Left kidney (tissue), 2 donors: ENCODE measurements around the gene BLCAP. TPM values are rescaled to one million over a fixed set of nuclear protein-coding genes. Genes with fewer than 3 reads are reported as not detected.

Source experiments
- DNase-seq: peaks from one replicate; pipeline ENCODE4 v3.0.0-alpha.2; 2013
- polyA plus RNA-seq: library from polyadenylated mRNA; unstranded; fragments of 120-200 nt; gene quantifications from one replicate; pipeline ENCODE4 v1.2.1, GENCODE V29; 2013; ENCODE audit not compliant: insufficient read length

Gene BLCAP
- polyA plus RNA-seq, 1 donor: 85.7 TPM

DNA sequence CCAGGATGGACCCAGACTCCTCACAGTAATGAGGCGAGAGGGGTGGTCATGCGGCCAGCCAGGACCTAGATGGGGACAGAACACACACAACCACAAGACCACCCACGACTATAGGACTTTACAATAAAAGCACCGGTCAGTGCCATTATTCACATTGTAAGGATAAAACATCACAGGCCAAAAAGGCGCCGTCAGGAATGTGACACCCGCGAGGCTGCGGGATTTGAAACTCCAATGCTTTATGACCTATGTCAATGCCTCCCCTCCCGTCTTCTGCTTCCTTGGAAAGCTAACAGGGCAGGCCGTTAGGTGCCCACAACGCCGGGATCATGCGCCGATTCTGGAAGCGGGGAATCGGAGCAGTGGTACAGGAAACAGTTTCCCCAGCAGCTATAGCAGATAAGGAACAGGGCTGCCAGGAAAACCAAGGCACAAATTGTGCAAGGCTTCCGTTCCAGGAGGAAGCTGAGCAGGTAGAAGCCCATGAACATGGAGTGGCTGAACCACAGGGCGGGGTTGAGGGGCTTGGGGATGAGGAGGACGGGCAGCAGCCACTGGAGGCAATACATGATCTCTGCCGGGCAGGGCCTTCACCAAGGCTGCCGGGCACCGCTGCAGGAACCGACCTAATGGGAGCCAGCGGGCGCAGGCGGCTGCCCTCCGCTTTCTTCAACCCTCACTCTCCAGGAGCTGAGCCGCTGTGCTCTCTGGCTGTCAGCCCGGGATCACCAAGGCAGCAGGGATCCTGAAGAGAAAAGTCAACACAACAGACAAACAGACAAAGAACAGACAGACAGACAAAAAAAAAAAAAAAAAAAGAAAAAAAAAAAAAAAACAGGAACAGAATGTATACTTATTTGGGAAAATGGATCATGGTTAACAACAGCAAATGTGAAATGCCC lies 8.8 kb downstream of the BLCAP start:
- DNase-seq: no peak

- DNase-seq: no peak
Measured at GRCh38 chr20:37518059-37518458, 9.6 kb downstream of the BLCAP start.

DNA sequence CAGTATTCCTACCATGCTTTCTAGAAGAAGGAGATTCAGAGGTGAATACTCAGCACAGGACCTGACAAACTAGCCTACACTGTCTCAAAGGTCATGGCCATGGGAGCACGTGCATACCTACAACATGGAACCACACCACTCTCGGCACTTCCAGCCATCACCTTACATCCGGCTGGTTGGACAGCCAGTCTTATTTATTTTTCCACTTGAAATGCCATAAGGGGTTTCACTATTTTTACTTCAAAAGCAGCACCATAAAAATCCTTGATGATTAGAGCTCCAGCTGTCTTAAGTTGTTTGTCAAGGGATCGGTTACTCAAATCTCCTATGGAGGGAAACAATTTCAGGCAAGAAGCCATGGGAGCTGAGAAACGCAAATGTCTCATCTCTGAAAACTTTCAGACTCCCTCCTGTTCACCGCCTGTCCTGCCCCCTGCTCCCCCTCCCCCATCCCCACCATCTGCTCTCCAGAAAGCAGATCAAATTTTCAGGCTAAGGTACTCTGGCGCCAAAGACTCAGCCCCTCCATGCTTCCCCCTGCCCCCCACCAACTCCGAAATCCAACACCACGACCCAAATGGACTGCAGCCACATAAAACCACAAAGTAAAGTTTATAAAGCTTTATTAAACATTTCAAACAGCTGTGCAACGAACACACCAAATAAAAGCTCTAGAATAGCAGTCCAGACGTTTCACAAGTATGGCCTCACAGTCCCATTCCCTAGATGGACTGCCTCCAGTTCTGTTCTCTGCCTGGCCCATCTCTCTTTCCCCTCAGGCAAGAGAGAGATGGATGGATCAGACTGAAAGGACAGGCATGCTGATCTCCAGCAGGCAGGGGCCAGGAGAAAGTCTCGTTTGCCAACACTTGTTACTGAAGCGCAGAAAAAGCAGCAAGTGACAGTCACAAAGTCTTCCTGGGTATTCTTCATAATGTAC lies 10.6 kb downstream of the BLCAP start:
- no peak for DNase-seq

DNA sequence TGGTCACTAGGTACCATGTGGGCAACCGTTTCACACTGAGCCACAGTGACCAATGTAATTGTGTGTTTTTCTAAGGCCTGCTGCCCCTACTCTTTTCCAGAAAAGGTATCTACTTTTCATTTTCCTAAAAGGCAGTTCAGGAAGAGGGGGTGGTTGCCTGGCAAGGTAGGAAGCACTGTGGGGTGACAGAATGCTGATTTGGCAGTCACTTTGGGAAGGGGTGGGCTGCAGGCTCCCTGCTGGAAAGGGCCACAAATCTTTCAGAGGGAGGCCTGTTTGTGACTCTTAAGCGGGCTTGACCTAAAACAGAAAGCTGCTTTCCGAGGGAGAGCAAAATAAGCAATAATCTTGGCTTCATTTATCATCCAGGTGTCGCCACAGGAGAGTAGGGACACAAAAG lies 11.8 kb downstream of the BLCAP start:
- DNase-seq: no peak

DNA sequence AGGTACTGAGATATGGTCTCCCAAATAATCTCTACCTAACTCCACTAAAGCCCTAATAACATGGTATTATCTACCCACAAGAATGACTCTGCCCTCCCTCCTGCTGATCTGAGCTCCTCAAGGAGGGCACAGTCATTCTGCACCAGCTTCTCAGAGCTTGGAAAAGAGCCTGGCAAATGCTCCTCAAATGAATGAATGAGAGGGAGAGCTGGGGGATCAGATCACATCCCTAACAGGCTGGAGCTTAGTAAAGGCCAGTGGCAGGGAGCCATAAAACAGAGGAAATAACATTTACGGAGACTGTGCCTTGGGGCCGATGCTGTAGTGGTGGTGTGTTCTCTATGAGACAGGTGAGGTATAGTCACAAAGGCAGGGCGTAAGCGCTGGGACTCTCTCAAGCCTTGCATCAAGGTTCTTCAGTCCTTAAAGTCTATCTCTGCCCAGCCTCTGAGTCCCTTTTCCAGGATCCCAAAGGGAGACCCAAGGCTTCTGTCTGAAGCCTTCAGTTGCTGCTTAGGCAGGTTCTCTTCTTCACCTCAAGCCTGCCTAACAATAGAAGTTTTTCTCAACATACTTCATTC lies 13.8 kb downstream of the BLCAP start:
- no peak for DNase-seq

DNA sequence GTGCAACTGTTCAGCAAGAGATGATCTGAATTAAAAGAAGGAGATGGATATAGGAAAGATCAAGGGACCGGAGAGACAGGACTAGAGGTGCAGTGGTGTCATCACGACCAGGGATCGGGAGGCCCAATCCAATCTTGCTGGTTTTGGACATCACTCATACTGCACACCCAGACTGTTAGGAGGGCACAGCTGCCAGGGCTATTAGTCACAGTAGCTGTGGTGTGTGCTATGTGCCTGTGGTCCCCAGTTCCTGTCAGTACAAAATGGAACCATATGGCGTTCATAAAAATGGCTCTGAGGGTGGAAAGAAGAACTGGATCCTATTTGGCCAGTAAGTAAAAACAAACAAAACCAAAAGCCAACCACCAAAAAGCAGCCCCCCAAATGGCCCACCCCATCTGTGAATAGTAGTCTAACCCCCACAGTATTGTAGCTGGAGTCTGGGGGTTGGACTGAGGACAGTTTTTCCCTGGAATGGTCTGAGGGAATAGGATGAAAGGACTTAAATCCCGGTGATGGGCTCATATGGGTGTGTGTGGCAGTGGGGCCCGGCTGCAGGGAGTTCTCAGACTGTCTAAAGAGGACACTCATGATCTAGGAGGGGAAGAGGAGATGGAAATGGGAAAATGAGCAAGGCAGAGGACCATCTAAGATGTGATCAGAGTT lies 15.9 kb downstream of the BLCAP start:
- DNase-seq: no peak

- no peak for DNase-seq
Measured at GRCh38 chr20:37510226-37510625, 17.4 kb downstream of the BLCAP start.

- DNase-seq: no peak
Measured at GRCh38 chr20:37506152-37506725, 21.4 kb downstream of the BLCAP start.

- DNase-seq: no peak
Measured at GRCh38 chr20:37505263-37506151, 22.2 kb downstream of the BLCAP start.

DNA sequence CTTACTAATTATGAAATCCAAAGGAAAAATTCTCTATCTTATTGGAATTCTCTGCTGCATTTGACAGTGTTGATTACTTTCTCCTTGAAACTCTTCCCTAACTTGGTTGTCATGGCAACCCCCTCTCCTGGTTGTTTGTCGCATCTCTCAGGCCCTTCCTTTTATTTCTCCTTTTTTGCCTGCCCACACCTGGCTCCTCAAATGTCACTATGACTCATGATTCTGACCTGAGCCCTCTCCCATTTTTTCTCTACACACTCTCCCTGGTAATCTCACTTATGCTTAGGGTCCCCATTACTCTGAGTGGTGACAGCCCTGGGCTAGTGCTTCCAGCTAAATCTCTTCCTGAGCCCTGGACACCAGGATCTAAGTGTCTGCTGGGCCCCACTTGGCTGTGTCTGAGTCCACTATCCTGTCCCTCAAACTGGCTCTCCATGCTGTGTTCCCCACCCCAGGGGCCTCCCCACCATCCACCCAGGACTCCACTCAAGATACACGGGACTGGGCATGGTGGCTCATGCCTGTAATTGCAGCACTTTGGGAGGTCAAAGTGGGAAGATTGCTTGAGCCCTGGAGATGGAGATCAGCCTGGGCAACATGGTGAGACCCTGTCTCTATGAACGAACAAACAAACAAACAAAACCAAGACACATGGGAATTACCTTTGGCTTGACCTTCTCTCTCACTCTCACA lies 23.1 kb downstream of the BLCAP start:
- no peak for DNase-seq

GRCh38 chr20:37503256-37503927 lies 24.3 kb downstream of the BLCAP start:
- no peak for DNase-seq

GRCh38 chr20:37502654-37503053 lies 25.0 kb downstream of the BLCAP start:
- no peak for DNase-seq

- DNase-seq: no peak
Measured at GRCh38 chr20:37501940-37502339, 25.7 kb downstream of the BLCAP start.

- DNase-seq: no peak
Measured at GRCh38 chr20:37500311-37500710, 27.4 kb downstream of the BLCAP start.

GRCh38 chr20:37498066-37498665 lies 29.5 kb downstream of the BLCAP start:
- no peak for DNase-seq

- DNase-seq: no peak
Measured at GRCh38 chr20:37494796-37495195, 32.9 kb downstream of the BLCAP start.

- DNase-seq: no peak
Measured at GRCh38 chr20:37494301-37494700, 33.4 kb downstream of the BLCAP start.

- DNase-seq: no peak
Measured at GRCh38 chr20:37492945-37493344, 34.7 kb downstream of the BLCAP start.

DNA sequence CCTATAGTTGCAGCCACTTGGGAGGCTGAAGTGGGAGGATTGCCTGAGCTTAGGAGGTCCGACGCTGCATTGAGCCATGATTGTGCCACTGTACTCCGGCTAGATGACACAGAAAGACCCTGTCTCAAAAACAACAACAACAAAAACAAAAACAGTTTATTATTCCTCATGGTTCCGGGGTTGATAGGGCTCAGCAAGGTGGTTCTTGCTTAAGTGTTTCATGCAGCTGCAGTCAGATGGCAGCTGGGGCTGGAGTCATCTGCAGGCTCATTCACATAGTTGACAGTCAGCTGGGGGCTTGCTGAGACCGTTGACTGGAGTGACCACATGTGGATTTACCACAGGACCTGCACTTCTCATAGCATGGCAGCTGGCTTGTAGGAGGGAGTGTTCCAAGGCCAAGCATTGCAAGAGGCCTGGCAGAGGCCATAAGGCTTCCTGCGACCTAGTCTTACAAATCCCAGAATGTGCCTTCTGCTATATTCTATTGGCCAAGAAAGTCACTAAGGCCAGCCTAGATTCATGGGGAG lies 35.5 kb downstream of the BLCAP start:
- DNase-seq: no peak
